GM12878 (cell line): Measurements from ENCODE around the gene FUT7. TPM values are rescaled to one million over a fixed set of nuclear protein-coding genes. Genes with fewer than 3 reads are reported as not detected.

Experiments used
- ATAC-seq: fragments of 200-7000 bp; cut with Tn5 transposase; 3 replicates; pipeline ENCODE4 v1.9.1; 2020; ENCODE audit warnings: mild to moderate bottlenecking, moderate library complexity
- BruUV-seq: library from RNA; stranded (reverse); fragments of 400-500 nt; replicated peaks from 2 replicates; lab custom pipeline; 2021; lab: Mats Ljungman, UMichigan
- CTCF ChIA-PET: fragments of 300-600 bp; sonication (Branson Sonifier 250); formaldehyde crosslinking; extraction: SDS; loops from one replicate; lab custom pipeline; 2021; ENCODE audit warnings: inconsistent platforms; lab: Yijun Ruan, JAX
- POLR2A ChIA-PET: fragments of 350-600 bp; formaldehyde crosslinking; extraction: SDS; loops from one replicate; lab custom pipeline; 2021; ENCODE audit warnings: inconsistent platforms; lab: Charles Lee
- RAD21 ChIA-PET: fragments of 300-600 bp; sonication (Branson Sonifier 250); formaldehyde crosslinking; loops from one replicate; lab custom pipeline; 2023; ENCODE audit warnings: antibody characterized with exemption; ENCODE audit not compliant: unreplicated experiment; lab: Charles Lee
- SMC1A ChIA-PET: fragments of 300-600 bp; sonication (Branson Sonifier 250); formaldehyde crosslinking; loops from one replicate; lab custom pipeline; 2023; ENCODE audit not compliant: unreplicated experiment, uncharacterized antibody; lab: Charles Lee
- DNase-seq: peaks from one replicate; pipeline ENCODE4 v3.0.0-alpha.2; 2011; ENCODE audit warnings: low read depth, low spot score
- FAIRE-seq: peaks from 3 replicates; lab custom pipeline; 2011; peaks lifted over from hg19 to GRCh38; lab: Jason Lieb, UNC
- H2AFZ ChIP-seq: 2 replicates; pipeline ENCODE4 v1.6.0; 2011; ENCODE audit warnings: low read depth, low read length, control low read depth; ENCODE audit not compliant: control insufficient read depth
- H3K27ac ChIP-seq: 2 replicates; pipeline ENCODE4 v1.5.1; 2011; ENCODE audit warnings: control low read depth; ENCODE audit not compliant: control insufficient read depth, insufficient read depth
- H3K27me3 ChIP-seq, 2 experiments: replicated peaks in 1 of 2; 2 replicates each; pipeline versions ENCODE4 v1.6.0 to v1.6.1; 2011; ENCODE audit warnings: low read length in 1 of 2; ENCODE audit not compliant: control insufficient read depth in 2 of 2, insufficient read depth in 2 of 2
- H3K36me3 ChIP-seq, 2 experiments: 2 replicates each; pipeline ENCODE4 v1.5.1; 2011; ENCODE audit warnings: low read length in 1 of 2; ENCODE audit not compliant: control insufficient read depth in 2 of 2, insufficient read depth in 2 of 2
- H3K4me1 ChIP-seq: 2 replicates; pipeline ENCODE4 v1.6.1; 2011; ENCODE audit warnings: mild to moderate bottlenecking, low read length, moderate library complexity, mixed read lengths; ENCODE audit not compliant: control insufficient read depth, insufficient read depth
- H3K4me2 ChIP-seq: 2 replicates; pipeline ENCODE4 v1.6.0; 2011; ENCODE audit warnings: control low read depth; ENCODE audit not compliant: control insufficient read depth, insufficient read depth
- H3K4me3 ChIP-seq: fragments of 200-600 bp; sonication (generic); 2 replicates; pipeline ENCODE4 v1.5.1; 2016
- H3K79me2 ChIP-seq: 2 replicates; pipeline ENCODE4 v1.6.0; 2011; ENCODE audit warnings: low read length; ENCODE audit not compliant: control insufficient read depth, insufficient read depth
- H3K9ac ChIP-seq: 2 replicates; pipeline ENCODE4 v1.8.0; 2011; ENCODE audit warnings: low read length, control low read depth, mixed read lengths; ENCODE audit not compliant: control insufficient read depth, insufficient read depth
- H3K9me3 ChIP-seq: replicated peaks from 3 replicates; pipeline ENCODE4 v1.5.1; 2011; ENCODE audit warnings: mild to moderate bottlenecking, low read length; ENCODE audit not compliant: control insufficient read depth, insufficient read depth
- H4K20me1 ChIP-seq: 2 replicates; pipeline ENCODE4 v1.6.0; 2011; ENCODE audit not compliant: control insufficient read depth, insufficient read depth
- TARDBP ChIP-seq: IDR thresholded peaks from 2 replicates; pipeline ENCODE4 v1.6.1; 2016; ENCODE audit warnings: borderline replicate concordance
- WGBS: methylation state at CpG from one replicate; pipeline ENCODE4 v1.1.6; 2016; ENCODE audit warnings: low lambda C conversion rate; ENCODE audit not compliant: insufficient replicate concordance, insufficient coverage; ENCODE audit errors: missing lambda C conversion rate; 5-methylcytosine and 5-hydroxymethylcytosine counted together
- in situ Hi-C: fragments of 300-500 bp; cut with MboI; formaldehyde crosslinking; loops from 9 replicates; pipeline ENCODE4 v1.14.3; 2018; ENCODE audit warnings: mixed read lengths
- intact Hi-C: fragments of 100-400 bp; cut with micrococcal nuclease; formaldehyde crosslinking; loops from one replicate; pipeline ENCODE4 v1.14.2; 2022; ENCODE audit not compliant: unreplicated experiment
- polyA plus RNA-seq, 11 experiments: library from polyadenylated mRNA; depleted of rRNA in 4 of 11; unstranded in 6 of 11; stranded (reverse) in 5 of 11; fragments of >200 nt; fragmentation: Nextera tagmentation in 4 of 11; fragmentation: Illumina TruSeq in 1 of 11; extraction: Ambion mirVana in 4 of 11; extraction: Trizol in 1 of 11; gene quantifications; 1 replicate in 1 of 11; 2 replicates in 10 of 11; pipeline versions ENCODE4 v1.2.1 to v1.2.3, GENCODE V29; 2011 to 2016; ENCODE audit warnings: inconsistent platforms in 2 of 11, missing spikeins in 2 of 11, low read depth in 1 of 11
- total RNA-seq, 4 experiments: library from RNA; depleted of rRNA in 3 of 4; stranded (reverse); fragments of >200 nt in 3 of 4; fragmentation: Illumina TruSeq in 1 of 4; extraction: Trizol in 1 of 4; gene quantifications; 2 replicates each; pipeline versions ENCODE4 v1.2.1 to v1.2.3, GENCODE V29; 2013 to 2021
- TF ChIP-seq, protein P1 (sequence below): fragments of 450-650 bp; formaldehyde crosslinking; IDR thresholded peaks from 2 replicates; pipeline ENCODE4 v1.5.0; 2022; ENCODE audit warnings: mild to moderate bottlenecking, missing genetic modification characterization

The FUT7 gene
- total and polyA plus RNA-seq, 10 of the 15 experiments (the other 5 are each of a cell fraction or from before 2014, with no cell fraction given), result 0.04 to 0.62 (median 0.20) TPM; not detected in 2

DNA sequence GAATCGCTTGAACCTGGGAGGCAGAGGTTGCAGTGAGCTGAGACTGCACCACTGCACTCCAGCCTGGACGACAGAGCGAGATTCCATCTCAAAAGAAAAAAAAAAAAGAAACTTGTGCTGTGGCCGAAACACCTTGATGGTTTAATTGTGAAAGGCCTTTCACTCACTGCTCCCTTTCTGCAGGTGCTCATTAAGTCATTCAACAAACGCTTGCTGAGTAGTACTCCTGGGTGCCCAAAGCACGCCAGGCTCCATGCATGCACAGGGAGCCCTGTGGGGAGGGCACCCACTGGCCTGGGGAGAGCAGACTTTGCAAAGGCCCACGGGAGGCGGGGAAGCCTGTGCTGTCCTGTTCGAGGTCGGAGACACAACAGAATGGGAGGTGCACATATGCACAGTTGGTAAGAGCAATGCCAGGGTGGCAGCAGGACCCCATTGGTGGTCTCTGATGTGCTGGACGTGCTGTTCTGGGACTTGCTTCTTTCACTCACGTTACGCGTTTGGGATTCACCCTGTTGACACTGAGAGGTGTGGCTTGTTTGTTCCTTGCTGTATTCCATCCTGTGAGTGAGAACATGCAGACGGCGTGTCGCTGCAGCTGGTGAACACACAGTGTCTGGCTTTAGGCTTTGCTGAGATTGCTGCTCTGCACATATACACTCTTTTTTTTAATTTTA lies 25.0 kb upstream of the FUT7 start:
- BruUV-seq, result no TSS peak
- intact Hi-C loops (no loop called here), in situ Hi-C loops (no loop called here)
- ChIA-PET CTCF (interaction anchor here (1.5 to 2.1 kb wide), 4 partner anchors 10 to 28 kb away, joined by 4 to 10 read pairs (median 6); partner anchors contain the start of gene NPDC1), RAD21 (no interaction called here), SMC1A (no interaction called here), POLR2A (no interaction called here)
- H3K36me3 ChIP-seq, result no peaks in the 10 kb centered on the region
- DNase-seq, result no peak
- no peak for FAIRE-seq
- H3K27me3 ChIP-seq, result peaks cover 6 to 13% of the 10 kb centered on the region in 2 experiments; a peak in 3 of 4 replicates
- WGBS, result 50% methylated on average over 17 of the region's 17 CpGs
- no peak overlapping the region for H2AFZ ChIP-seq
- no peaks in the 10 kb centered on the region for H3K9me3 ChIP-seq
- H3K4me2 ChIP-seq, result no peak overlapping the region
- no peak overlapping the region for H3K4me3 ChIP-seq
- no peak overlapping the region for H3K9ac ChIP-seq
- no peaks in the 10 kb centered on the region for H4K20me1 ChIP-seq
- no peaks in the 10 kb centered on the region for H3K4me1 ChIP-seq
- H3K79me2 ChIP-seq, result no peaks in the 10 kb centered on the region
- TF ChIP-seq TARDBP, result no peak
- TF ChIP-seq, protein P1, sequence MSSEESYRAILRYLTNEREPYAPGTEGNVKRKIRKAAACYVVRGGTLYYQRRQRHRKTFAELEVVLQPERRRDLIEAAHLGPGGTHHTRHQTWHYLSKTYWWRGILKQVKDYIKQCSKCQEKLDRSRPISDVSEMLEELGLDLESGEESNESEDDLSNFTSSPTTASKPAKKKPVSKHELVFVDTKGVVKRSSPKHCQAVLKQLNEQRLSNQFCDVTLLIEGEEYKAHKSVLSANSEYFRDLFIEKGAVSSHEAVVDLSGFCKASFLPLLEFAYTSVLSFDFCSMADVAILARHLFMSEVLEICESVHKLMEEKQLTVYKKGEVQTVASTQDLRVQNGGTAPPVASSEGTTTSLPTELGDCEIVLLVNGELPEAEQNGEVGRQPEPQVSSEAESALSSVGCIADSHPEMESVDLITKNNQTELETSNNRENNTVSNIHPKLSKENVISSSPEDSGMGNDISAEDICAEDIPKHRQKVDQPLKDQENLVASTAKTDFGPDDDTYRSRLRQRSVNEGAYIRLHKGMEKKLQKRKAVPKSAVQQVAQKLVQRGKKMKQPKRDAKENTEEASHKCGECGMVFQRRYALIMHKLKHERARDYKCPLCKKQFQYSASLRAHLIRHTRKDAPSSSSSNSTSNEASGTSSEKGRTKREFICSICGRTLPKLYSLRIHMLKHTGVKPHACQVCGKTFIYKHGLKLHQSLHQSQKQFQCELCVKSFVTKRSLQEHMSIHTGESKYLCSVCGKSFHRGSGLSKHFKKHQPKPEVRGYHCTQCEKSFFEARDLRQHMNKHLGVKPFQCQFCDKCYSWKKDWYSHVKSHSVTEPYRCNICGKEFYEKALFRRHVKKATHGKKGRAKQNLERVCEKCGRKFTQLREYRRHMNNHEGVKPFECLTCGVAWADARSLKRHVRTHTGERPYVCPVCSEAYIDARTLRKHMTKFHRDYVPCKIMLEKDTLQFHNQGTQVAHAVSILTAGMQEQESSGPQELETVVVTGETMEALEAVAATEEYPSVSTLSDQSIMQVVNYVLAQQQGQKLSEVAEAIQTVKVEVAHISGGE (CRISPR knock-in tag), result no peak
- ATAC-seq, result no peak
- no peak overlapping the region for H3K27ac ChIP-seq
